Liver (tissue), 9 donors: ENCODE data around the gene RELB. TPM values are rescaled to one million over a fixed set of nuclear protein-coding genes. Genes with fewer than 3 reads are reported as not detected.

Experiments
- DNase-seq: peaks from one replicate; pipeline ENCODE4 v3.0.0-alpha.2; 2017; ENCODE audit warnings: low spot score
- H3K27ac ChIP-seq, 2 donors: one replicate each; pipeline ENCODE4 v1.7.0; 2013; ENCODE audit warnings: inconsistent platforms in 2 of 2, low read length in 2 of 2, control low read depth in 1 of 2, low read depth in 1 of 2, mild to moderate bottlenecking in 1 of 2
- H3K27me3 ChIP-seq, 4 donors: one replicate each; pipeline versions ENCODE4 v1.6.1 to v1.7.0; 2013; ENCODE audit warnings: low read length in 3 of 4, inconsistent platforms in 1 of 4, mild to moderate bottlenecking in 1 of 4, moderate library complexity in 1 of 4; ENCODE audit not compliant: control insufficient read depth in 4 of 4, insufficient read depth in 4 of 4
- H3K36me3 ChIP-seq, 4 donors: one replicate each; pipeline versions ENCODE4 v1.6.1 to v1.7.0; 2013; ENCODE audit warnings: low read length in 3 of 4, mild to moderate bottlenecking in 3 of 4, low read depth in 1 of 4, moderate library complexity in 1 of 4; ENCODE audit not compliant: control insufficient read depth in 4 of 4, insufficient read depth in 3 of 4
- H3K4me1 ChIP-seq, 4 donors: one replicate each; pipeline versions ENCODE4 v1.6.1 to v1.7.0; 2013; ENCODE audit warnings: low read length in 3 of 4, mild to moderate bottlenecking in 3 of 4, moderate library complexity in 1 of 4; ENCODE audit not compliant: control insufficient read depth in 4 of 4, insufficient read depth in 4 of 4
- H3K4me3 ChIP-seq, 3 donors: one replicate each; pipeline versions ENCODE4 v1.6.1 to v1.7.0; 2013; ENCODE audit warnings: low read length in 3 of 3, control low read depth in 1 of 3, low read depth in 1 of 3, mild to moderate bottlenecking in 1 of 3
- H3K9ac ChIP-seq, 2 donors: one replicate each; pipeline ENCODE4 v1.7.0; 2013; ENCODE audit warnings: low read length in 2 of 2, mild to moderate bottlenecking in 2 of 2, moderate library complexity in 2 of 2, control low read depth in 1 of 2, low read depth in 1 of 2
- H3K9me3 ChIP-seq, 4 donors: one replicate each; pipeline versions ENCODE4 v1.6.1 to v1.7.0; 2013; ENCODE audit warnings: low read length in 3 of 4; ENCODE audit not compliant: control insufficient read depth in 4 of 4
- ATF3 ChIP-seq: IDR thresholded peaks from 2 replicates; pipeline ENCODE4 v1.6.1; 2016; ENCODE audit warnings: antibody characterized with exemption
- EGR1 ChIP-seq, 2 donors: IDR thresholded peaks; 2 replicates each; pipeline ENCODE4 v1.6.1; 2016 to 2018; ENCODE audit warnings: antibody characterized with exemption in 2 of 2, low read depth in 2 of 2
- GABPA ChIP-seq, 2 donors: IDR thresholded peaks in 1 of 2; conservative IDR thresholded peaks in 1 of 2; 2 replicates each; pipeline ENCODE4 v1.6.1; 2016; ENCODE audit warnings: antibody characterized with exemption in 2 of 2, mild to moderate bottlenecking in 1 of 2, moderate library complexity in 1 of 2
- HNF4A ChIP-seq, 2 donors: conservative IDR thresholded peaks; 2 replicates each; pipeline ENCODE4 v1.6.1; 2016; ENCODE audit warnings: antibody characterized with exemption in 2 of 2, mild to moderate bottlenecking in 2 of 2
- HNF4G ChIP-seq: IDR thresholded peaks from 2 replicates; pipeline ENCODE4 v1.6.1; 2016; ENCODE audit warnings: antibody characterized with exemption
- NR2F2 ChIP-seq: IDR thresholded peaks from 2 replicates; pipeline ENCODE4 v1.6.1; 2016; ENCODE audit warnings: antibody characterized with exemption
- RAD21 ChIP-seq, 2 donors: IDR thresholded peaks; 2 replicates each; pipeline ENCODE4 v1.6.1; 2016; ENCODE audit warnings: antibody characterized with exemption in 2 of 2, mild to moderate bottlenecking in 2 of 2
- REST ChIP-seq: IDR thresholded peaks from 2 replicates; pipeline ENCODE4 v1.6.1; 2016; ENCODE audit warnings: antibody characterized with exemption, mild to moderate bottlenecking
- TAF1 ChIP-seq: conservative IDR thresholded peaks from 2 replicates; pipeline ENCODE4 v1.6.1; 2016; ENCODE audit warnings: antibody characterized with exemption, mild to moderate bottlenecking
- YY1 ChIP-seq: IDR thresholded peaks from 2 replicates; pipeline ENCODE4 v1.6.1; 2016; ENCODE audit warnings: antibody characterized with exemption, mild to moderate bottlenecking
- WGBS: extraction: QIAGEN DNeasy Blood & Tissue Kit; methylation state at CpG from one replicate; pipeline ENCODE4 v1.1.7; 2013; 5-methylcytosine and 5-hydroxymethylcytosine counted together
- polyA plus RNA-seq, 2 donors: library from polyadenylated mRNA; stranded (reverse) in 1 of 2; unstranded in 1 of 2; fragments of 200-250 nt in 1 of 2; fragments of >200 nt in 1 of 2; fragmentation: Nextera tagmentation in 1 of 2; extraction: Ambion mirVana in 1 of 2; gene quantifications; one replicate each; pipeline versions ENCODE4 v1.2.1 to v1.2.3, GENCODE V29; 2013 to 2015
- total RNA-seq, 2 donors: library from RNA; depleted of rRNA; stranded (reverse); fragments of >200 nt; gene quantifications; one replicate each; pipeline ENCODE4 v1.2.3, GENCODE V29; 2014
- TF ChIP-seq, protein P1 (sequence below): IDR thresholded peaks from 2 replicates; pipeline ENCODE4 v1.6.1; 2016; ENCODE audit warnings: antibody characterized with exemption
- TF ChIP-seq, protein P2 (sequence below): fragments of 150-350 bp; IDR thresholded peaks from 2 replicates; pipeline ENCODE4 v1.5.1; 2017; ENCODE audit warnings: improper control_type of control experiment, low read depth, low read length; ENCODE audit not compliant: missing input control
- donor health status: healthy.
- donor health status: healthy.
- donor health status: healthy.
- donor health status: healthy.
- donor health status: healthy.

Gene RELB
- total and polyA plus RNA-seq, 4 donors: 1.4 to 4.9 (median 2.6) TPM

DNA sequence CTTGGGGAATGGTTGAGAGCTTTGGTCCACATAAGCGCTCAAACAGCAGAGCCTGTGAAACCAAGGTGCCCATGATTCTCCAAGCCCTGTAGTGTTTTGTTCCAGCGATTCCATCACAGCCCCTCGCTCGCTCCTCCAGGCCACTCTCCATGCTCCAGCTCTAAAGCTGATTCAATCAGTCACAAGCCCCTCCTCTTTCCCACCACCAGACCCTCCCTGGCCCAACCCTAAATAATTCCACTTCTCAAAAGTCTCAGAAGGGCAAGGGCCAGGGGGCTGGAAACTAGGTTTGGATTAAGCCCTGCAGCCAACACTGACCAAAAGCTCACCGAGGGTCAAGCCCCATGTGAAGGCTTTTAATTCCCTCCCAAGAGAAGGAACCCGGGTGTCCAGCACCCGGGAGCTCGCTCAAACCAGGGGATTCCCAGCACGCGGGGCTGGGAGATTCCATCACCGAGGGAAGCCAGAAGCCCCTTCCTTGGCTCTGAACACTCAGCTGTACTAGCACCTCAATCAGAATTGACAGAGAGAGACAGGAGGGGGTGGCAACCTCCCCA is 73.6 kb downstream of the RELB start:
- Histone ChIP-seq H3K27me3 (no peaks in the 10 kb centered on the region), H3K4me1 (peaks cover 2 to 21% (median 9%) of the 10 kb centered on the region in 4 donors), H3K27ac (no peak overlapping the region), H3K4me3 (no peak overlapping the region), H3K9me3 (no peaks in the 10 kb centered on the region), H3K36me3 (peaks cover 5 to 12% (median 8%) of the 10 kb centered on the region in 4 donors), H3K9ac (no peak overlapping the region)
- TF ChIP-seq NR2F2: no peak
- TF ChIP-seq REST: no peak
- TF ChIP-seq TAF1: no peak
- no peak for TF ChIP-seq YY1
- TF ChIP-seq HNF4G: no peak
- TF ChIP-seq, protein P1, sequence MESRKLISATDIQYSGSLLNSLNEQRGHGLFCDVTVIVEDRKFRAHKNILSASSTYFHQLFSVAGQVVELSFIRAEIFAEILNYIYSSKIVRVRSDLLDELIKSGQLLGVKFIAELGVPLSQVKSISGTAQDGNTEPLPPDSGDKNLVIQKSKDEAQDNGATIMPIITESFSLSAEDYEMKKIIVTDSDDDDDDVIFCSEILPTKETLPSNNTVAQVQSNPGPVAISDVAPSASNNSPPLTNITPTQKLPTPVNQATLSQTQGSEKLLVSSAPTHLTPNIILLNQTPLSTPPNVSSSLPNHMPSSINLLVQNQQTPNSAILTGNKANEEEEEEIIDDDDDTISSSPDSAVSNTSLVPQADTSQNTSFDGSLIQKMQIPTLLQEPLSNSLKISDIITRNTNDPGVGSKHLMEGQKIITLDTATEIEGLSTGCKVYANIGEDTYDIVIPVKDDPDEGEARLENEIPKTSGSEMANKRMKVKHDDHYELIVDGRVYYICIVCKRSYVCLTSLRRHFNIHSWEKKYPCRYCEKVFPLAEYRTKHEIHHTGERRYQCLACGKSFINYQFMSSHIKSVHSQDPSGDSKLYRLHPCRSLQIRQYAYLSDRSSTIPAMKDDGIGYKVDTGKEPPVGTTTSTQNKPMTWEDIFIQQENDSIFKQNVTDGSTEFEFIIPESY: no peak
- no peak for TF ChIP-seq EGR1 (IDR thresholded peaks at IDR 0.05; ENCODE audit: low read depth in 2 of 2)
- DNase-seq: no peak
- WGBS: 79% methylated on average over 11 of the region's 11 CpGs

- Histone ChIP-seq H3K36me3 (peaks cover 2 to 5% (median 2%) of the 10 kb centered on the region in 4 donors), H3K4me3 (peak overlapping the region in 2 of 3 donors; percentile 43 to 53), H3K27me3 (no peaks in the 10 kb centered on the region), H3K9ac (no peak overlapping the region), H3K27ac (peak overlapping the region; percentile 46 to 49), H3K4me1 (peaks cover 6 to 28% (median 16%) of the 10 kb centered on the region in 4 donors), H3K9me3 (no peaks in the 10 kb centered on the region)
- WGBS: 29% methylated on average over 25 of the region's 26 CpGs
- TF ChIP-seq HNF4A (conservative IDR thresholded peaks at IDR 0.05): no peak
- no peak for TF ChIP-seq HNF4G
- TF ChIP-seq RAD21 (IDR thresholded peaks at IDR 0.05): no peak
- TF ChIP-seq GABPA (IDR thresholded peaks at IDR 0.05 in 1 of 2, conservative IDR thresholded peaks at IDR 0.05 in 1 of 2): no peak
- TF ChIP-seq, protein P1: no peak
- no peak for TF ChIP-seq ATF3
- TF ChIP-seq, protein P2, sequence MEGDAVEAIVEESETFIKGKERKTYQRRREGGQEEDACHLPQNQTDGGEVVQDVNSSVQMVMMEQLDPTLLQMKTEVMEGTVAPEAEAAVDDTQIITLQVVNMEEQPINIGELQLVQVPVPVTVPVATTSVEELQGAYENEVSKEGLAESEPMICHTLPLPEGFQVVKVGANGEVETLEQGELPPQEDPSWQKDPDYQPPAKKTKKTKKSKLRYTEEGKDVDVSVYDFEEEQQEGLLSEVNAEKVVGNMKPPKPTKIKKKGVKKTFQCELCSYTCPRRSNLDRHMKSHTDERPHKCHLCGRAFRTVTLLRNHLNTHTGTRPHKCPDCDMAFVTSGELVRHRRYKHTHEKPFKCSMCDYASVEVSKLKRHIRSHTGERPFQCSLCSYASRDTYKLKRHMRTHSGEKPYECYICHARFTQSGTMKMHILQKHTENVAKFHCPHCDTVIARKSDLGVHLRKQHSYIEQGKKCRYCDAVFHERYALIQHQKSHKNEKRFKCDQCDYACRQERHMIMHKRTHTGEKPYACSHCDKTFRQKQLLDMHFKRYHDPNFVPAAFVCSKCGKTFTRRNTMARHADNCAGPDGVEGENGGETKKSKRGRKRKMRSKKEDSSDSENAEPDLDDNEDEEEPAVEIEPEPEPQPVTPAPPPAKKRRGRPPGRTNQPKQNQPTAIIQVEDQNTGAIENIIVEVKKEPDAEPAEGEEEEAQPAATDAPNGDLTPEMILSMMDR: no peak
- peak; percentile 69 for DNase-seq
These were observed 74.2 kb downstream of the RELB start for GRCh38 chr19:45075301-45076028.
